Measurements from ENCODE around the gene TMPRSS7.
"Not testable (repeated sequence)": the region's sequence is repeated elsewhere in the genome, so short reads cannot be mapped to it uniquely, and the experiment has no call there.

The TMPRSS7 gene

GRCh38 chr3:112012205-112012992 lies 22.1 kb upstream of the TMPRSS7 start:
- DNase-seq = peak; percentile 23

DNA sequence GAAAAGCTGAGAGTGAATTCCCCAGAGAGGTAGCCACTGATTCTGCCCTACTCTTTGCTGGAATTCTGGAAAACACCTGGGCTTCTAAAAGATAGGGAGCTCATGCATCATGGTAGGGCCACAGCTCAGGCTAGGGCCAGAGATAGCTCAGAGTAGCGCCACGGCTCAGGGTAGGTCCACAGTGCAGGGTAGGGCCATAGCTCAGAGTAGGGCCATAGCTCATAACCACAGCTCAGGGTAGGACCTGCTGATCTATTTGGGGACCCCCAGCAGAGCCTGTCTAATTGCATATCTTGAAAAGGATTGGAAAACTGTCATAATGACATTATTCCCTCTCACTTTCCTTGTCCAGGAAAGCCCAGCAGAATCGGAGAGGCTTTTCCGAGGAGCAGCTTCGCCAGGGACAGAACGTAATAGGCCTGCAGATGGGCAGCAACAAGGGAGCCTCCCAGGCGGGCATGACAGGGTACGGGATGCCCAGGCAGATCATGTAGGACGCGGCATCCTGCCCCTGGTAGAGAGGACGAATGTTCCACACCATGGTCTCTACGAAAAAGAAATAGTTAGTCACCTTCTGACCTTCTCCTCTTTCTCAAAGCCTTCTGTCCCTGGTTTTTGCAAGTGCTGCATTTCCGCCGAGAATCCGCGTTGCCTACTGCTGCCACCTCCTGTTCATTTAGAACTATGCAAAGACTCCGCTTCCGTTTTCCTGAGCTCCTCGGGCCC lies 21.3 kb upstream of the TMPRSS7 start:
- DNase-seq = peak; percentile 75

GRCh38 chr3:112013784-112014143 lies 20.8 kb upstream of the TMPRSS7 start:
- DNase-seq = no peak

DNA sequence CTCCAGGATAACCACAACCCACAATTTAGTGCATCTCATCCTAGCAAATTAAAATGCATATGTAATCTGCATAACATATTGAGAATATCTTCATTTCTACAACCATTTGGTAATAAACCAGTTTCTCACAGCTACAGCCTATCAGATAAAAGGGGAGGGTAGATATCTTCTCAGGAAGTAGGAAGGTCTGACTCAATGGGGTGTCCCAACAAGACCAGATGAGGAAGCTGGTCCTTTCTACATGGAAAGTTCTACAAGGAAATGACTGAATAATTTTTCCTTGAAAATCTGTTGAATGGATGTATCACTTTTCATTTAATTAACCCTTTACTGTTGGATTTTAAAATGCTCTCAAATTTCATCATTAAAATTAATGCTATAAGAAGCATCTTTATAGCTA lies 17.4 kb upstream of the TMPRSS7 start:
- DNase-seq = no peak

DNA sequence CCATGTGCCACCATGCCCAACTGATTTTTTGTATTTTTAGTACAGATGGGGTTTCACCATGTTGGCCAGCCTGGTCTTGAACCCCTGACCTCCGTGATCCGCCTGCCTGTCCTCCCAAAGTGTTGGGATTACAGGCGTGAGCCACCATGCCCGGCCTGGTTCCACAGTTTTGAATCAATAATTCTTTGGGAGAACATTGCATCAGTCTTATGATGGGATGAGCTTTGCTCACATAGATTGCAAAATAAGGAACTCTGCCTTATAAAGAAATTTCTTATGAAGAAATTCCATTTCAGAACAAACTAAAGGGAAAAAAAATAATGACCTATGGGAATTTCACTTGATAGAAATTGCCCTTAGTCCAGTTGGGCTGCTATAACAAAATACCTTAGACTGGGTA lies 15.8 kb upstream of the TMPRSS7 start:
- no peak for DNase-seq

DNA sequence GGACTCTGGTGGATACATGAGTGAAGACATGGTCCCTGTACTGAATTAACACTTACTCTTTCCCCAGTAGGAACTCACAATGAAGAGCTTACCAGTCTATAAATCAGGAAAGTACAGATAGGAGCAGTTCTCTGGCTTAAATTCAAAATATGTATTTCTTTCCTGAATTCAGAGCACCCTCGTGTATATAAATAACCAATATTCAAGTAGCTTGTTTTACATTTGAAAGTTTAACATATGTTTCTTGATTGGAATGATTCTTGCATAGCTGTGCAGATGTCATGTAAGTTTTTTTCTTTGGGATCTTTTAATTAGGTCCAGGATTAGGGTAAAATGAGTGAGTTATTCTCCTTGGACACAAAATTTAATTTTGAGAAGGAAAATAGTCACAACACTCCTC lies 14.8 kb upstream of the TMPRSS7 start:
- DNase-seq = no peak

- no peak for DNase-seq
Measured at GRCh38 chr3:112020674-112021085, 13.9 kb upstream of the TMPRSS7 start.

DNA sequence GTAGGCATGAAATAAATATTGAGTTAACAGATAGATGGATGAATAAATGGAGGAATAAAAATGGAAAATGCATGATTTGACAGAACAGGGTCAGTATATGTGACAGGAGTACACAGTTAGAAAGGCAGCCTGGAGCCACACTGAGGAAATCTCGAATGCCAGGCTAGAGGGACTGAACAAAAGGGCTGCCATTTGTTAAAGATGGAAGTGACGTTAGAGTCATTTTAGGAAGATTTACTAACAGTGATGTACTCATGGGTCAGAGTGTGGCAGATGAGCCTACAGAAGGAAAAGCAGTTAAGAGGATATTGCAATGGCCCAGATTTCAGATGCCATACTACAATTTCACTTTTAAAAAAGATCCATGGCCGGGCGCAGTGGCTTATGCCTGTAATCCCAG lies 7.4 kb upstream of the TMPRSS7 start:
- no peak for DNase-seq

DNA sequence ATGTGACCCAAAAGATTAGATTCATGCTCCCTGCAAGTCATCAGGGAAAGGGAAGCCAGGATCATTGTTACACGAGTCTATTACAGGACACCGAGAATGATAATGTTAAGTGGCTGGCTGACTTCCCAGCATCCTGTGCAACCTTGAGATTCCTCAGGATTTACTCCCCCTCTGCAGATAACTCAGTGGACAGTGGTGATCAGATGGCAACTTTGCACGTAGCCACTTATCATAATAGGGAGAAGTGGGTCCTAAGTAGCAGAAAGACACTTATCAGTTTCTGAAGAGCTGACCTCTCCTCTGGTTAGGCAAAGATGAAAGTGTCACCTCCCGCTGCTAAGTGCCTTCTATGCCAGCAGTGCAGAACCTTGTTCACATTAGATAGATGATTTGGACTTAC lies 6.7 kb upstream of the TMPRSS7 start:
- no peak for DNase-seq

GRCh38 chr3:112030901-112031300 lies 3.6 kb upstream of the TMPRSS7 start:
- no peak for DNase-seq

DNA sequence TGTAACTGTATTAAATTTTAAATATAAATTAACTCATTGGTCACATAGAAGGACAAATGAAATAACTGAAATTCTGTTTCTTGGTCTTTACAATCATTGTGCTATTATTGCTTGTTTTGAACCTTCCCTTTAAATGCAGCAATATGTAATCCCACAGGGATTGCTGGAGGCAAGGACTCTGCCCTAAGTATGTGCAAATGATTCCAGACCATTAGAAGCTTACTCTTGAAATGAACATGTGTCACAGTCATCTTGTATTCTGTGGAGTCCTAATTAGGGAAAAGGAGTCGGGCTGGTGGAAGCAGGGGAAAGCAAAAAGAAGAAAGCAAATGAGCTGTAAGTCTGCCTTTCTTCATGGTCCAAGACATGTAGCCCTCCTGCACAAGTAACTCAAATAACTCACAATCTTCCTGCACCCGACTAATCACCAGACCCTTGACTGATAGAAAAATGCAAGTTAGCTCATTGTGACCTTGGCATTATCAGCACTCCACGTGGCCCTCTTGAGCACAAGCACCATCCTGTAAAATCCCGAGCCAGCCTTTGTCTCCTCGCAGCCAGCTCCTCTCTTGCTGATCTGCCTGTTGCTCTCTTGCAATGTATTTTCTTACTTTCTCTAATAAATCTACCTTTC lies 2.3 kb upstream of the TMPRSS7 start:
- no peak for DNase-seq

GRCh38 chr3:112035241-112035640 lies 705 bp downstream of the TMPRSS7 start:
- DNase-seq = no peak

- DNase-seq = not testable (repeated sequence)
Measured at GRCh38 chr3:112037194-112037593, 2.7 kb downstream of the TMPRSS7 start.

DNA sequence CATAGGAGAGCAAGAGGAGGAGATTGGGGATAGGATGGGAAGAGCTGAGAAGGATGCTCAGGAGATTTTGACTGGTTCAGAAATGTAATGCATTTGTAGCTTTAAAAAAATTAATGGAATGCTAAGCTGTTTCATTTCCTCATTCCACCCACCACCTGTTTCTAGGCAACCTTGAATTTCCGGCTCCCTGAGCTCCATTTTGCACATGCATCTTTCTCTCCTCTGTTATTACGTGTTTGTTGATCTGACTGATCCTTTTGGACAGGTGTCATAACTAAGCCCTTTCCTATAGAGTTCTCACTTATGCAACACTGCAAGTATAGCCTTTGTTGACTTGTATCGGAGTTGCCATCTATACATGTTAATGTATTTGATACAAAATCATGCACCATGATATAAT lies 4.3 kb downstream of the TMPRSS7 start:
- no peak for DNase-seq

- no peak for DNase-seq
Measured at GRCh38 chr3:112041321-112041720, 6.8 kb downstream of the TMPRSS7 start.

GRCh38 chr3:112042842-112043280 lies 8.3 kb downstream of the TMPRSS7 start:
- no peak for DNase-seq

GRCh38 chr3:112043621-112044201 lies 9.2 kb downstream of the TMPRSS7 start:
- peak; percentile 76 for DNase-seq

DNA sequence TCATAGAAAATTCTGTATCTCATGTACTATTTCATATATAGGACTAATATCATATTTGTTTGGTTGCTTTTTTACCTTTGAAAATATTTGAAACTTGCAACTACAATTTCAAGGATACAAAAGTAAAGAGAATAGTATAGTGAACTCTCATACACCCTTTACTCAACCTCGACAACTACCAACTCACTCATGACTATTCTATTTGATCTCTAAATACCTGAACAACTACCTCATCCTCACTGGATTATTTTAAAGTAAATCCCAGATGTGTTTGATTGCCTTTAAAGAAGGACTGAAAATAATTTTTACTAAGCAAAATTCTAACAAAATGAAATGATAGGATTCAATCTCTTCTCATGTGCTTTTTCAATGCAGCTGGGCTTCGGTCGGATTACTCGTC lies 12.1 kb downstream of the TMPRSS7 start:
- DNase-seq = no peak

DNA sequence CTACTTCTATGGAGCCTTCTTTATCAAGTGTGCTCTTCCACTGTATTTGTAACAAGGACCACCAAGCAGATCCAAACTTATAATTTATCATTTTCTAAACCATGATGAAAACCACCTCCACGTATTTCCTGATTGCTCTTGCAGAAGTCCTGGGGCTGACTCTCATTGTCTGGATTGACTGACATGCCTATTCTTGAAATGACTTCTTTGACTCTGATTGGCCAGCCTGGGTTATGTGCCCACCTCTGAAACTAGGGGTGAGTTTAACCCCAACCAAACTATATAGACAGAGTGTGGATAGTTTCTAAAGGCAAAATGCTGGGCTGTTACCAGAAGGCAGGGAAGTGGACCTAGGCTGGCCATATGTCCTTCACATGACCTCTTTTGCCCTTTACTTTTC lies 12.7 kb downstream of the TMPRSS7 start:
- no peak for DNase-seq

- DNase-seq = no peak
Measured at GRCh38 chr3:112048911-112049310, 14.4 kb downstream of the TMPRSS7 start.

GRCh38 chr3:112053229-112053628 lies 18.7 kb downstream of the TMPRSS7 start:
- no peak for DNase-seq

- peak; percentile 64 for DNase-seq
Measured at GRCh38 chr3:112056451-112056929, 22.0 kb downstream of the TMPRSS7 start.

- DNase-seq = no peak
Measured at GRCh38 chr3:112059497-112059896, 25.0 kb downstream of the TMPRSS7 start.

Measured in fibroblast of skin of scalp (primary cell).